ENCODE measurements around the gene VWA2. TPM values are rescaled to one million over a fixed set of nuclear protein-coding genes. Genes with fewer than 3 reads are reported as not detected.

VWA2 gene
- total and polyA plus RNA-seq, 2 of the 4 experiments (the other 2 are of a cell fraction): not detected

- BruUV-seq (replicated peaks): no TSS peak
- Histone ChIP-seq H3K27me3 (ENCODE audit: control insufficient read depth, insufficient read depth, low read length) (peaks cover 12% of the 10 kb centered on the region), H2BK120ac (ENCODE audit: low read depth, low read length) (peak overlapping the region; percentile 20; the same call in 1 of the 2 replicates), H3K9ac (ENCODE audit: low read depth, low read length) (no peak overlapping the region), H3K9me1 (ENCODE audit: insufficient read depth, low read length) (peaks cover 7% of the 10 kb centered on the region), H4K91ac (ENCODE audit: insufficient read depth, low read depth, low read length) (no peak overlapping the region), H3K9me3 (ENCODE audit: control insufficient read depth, insufficient read depth, low read length) (no peaks in the 10 kb centered on the region), H4K8ac (ENCODE audit: low read depth in 2 of 2, low read length in 2 of 2) (no peak overlapping the region), H4K20me1 (ENCODE audit: insufficient read depth, low read length) (peaks cover 4% of the 10 kb centered on the region; the same call in 1 of the 2 replicates), H3K14ac (replicated peaks; ENCODE audit: low read depth, low read length) (no peak overlapping the region; the same call in 1 of the 2 replicates), H2AK9ac (replicated peaks; ENCODE audit: low read depth, low read length, poor library complexity) (no peak overlapping the region), H3K4ac (ENCODE audit: low read depth, low read length) (peak overlapping the region; percentile 22; the same call in 1 of the 2 replicates), H3K79me1 (ENCODE audit: low read depth in 1 of 2, low read length in 2 of 2) (no peaks in the 10 kb centered on the region), H3K56ac (ENCODE audit: extremely low read depth, insufficient read depth, low read length) (no peak overlapping the region), H2BK15ac (ENCODE audit: low read depth, low read length) (no peak overlapping the region), H3K4me1 (ENCODE audit: control insufficient read depth, insufficient read depth, low read length) (peaks cover 10% of the 10 kb centered on the region), H3K18ac (ENCODE audit: low read depth, low read length) (no peak overlapping the region), H2BK5ac (ENCODE audit: low read depth, low read length, poor library complexity, severe bottlenecking) (no peak overlapping the region), H2AFZ (replicated peaks; ENCODE audit: low read length, poor library complexity) (peak overlapping the region; percentile 55), H3K23ac (ENCODE audit: low read depth, low read length) (no peak overlapping the region), H2AK5ac (ENCODE audit: low read depth, low read length) (no peak overlapping the region), H3K4me2 (ENCODE audit: low read depth, low read length) (0 out of 2 replicates have a peak overlapping the region, but pooled peaks have one; percentile 15), H2BK20ac (ENCODE audit: low read depth, low read length) (no peak overlapping the region), H4K5ac (ENCODE audit: low read depth, low read length) (no peak overlapping the region), H3K27ac (ENCODE audit: insufficient read depth, low read length) (no peak overlapping the region), H3K36me3 (ENCODE audit: control insufficient read depth, insufficient read depth, low read length) (no peaks in the 10 kb centered on the region), H3K4me3 (ENCODE audit: insufficient read depth, low read depth, low read length) (no peak overlapping the region)
- in situ Hi-C loops (cut with MboI; ENCODE audit: low sequenced_read_pairs): loop anchor here (5.0 to 10.0 kb wide), 3 partner anchors 244 to 821 kb away; no protein-coding TSS in a partner anchor
- CTCF ChIA-PET: interaction anchor here (0.6 to 2.1 kb wide), 23 partner anchors 10 to 518 kb away, joined by 3 to 17 read pairs (median 4); partner anchors contain the start of gene FHIP2A
- dilution Hi-C loops (cut with HindIII; ENCODE audit: low sequenced_read_pairs, unreplicated experiment): no loop called here
- POLR2A ChIA-PET (ENCODE audit: unreplicated experiment): interaction anchor here (1.0 kb wide), 1 partner anchor 156 kb away, joined by 3 read pairs; no protein-coding TSS in a partner anchor
- WGBS, 2 experiments (ENCODE audit: extremely low coverage in 2 of 2, insufficient read length in 1 of 2): 60% methylated on average over 7 of the region's 10 CpGs; no CpG with 5 or more reads in 1 of the 2 experiments
- no peak for ATAC-seq (ENCODE audit: low read depth)
- TF ChIP-seq RCOR1 (IDR thresholded peaks at IDR 0.05; ENCODE audit: insufficient replicate concordance, low read length) (no peak), NFE2L2 (IDR thresholded peaks at IDR 0.05; ENCODE audit: low read depth, low read length) (no peak), FOS (IDR thresholded peaks at IDR 0.05; ENCODE audit: low read depth, low read length) (no peak)
- intact Hi-C loops (cut with micrococcal nuclease): loop anchor here (5.0 to 10.0 kb wide), 5 partner anchors 331 to 824 kb away; no protein-coding TSS in a partner anchor
- no peak for DNase-seq
Measured at GRCh38 chr10:114303556-114303955, 64.5 kb downstream of the VWA2 start.
